Activated effector memory CD4-positive, alpha-beta T cell treated with Interleukin-2 at 50 U/mL for 16 hours (primary cell): ENCODE results near the gene GNG10.
"Not testable (repeated sequence)": the region's sequence is repeated elsewhere in the genome, so short reads cannot be mapped to it uniquely, and the experiment has no call there.

ENCODE experiments used
- DNase-seq: peaks from one replicate; pipeline ENCODE4 v3.0.0-alpha.2; 2020

Gene GNG10

GRCh38 chr9:111657051-111657450 is 4.4 kb upstream of the GNG10 start:
- DNase-seq = no peak

GRCh38 chr9:111658943-111659342 is 2.5 kb upstream of the GNG10 start:
- no peak for DNase-seq

- DNase-seq = no peak
Measured at GRCh38 chr9:111659691-111660090, 1.7 kb upstream of the GNG10 start.

- DNase-seq = peak; percentile 15
Measured at GRCh38 chr9:111661802-111662521, 557 bp downstream of the GNG10 start.

GRCh38 chr9:111662576-111663300 is 1.3 kb downstream of the GNG10 start:
- DNase-seq = peak; percentile 7

- no peak for DNase-seq
Measured at GRCh38 chr9:111663301-111663823, 2.0 kb downstream of the GNG10 start.

- no peak for DNase-seq
Measured at GRCh38 chr9:111668026-111668573, 6.7 kb downstream of the GNG10 start.

GRCh38 chr9:111668601-111669000 is 7.2 kb downstream of the GNG10 start:
- DNase-seq = not testable (repeated sequence)

- DNase-seq = no peak
Measured at GRCh38 chr9:111674319-111674718, 12.9 kb downstream of the GNG10 start.

- no peak for DNase-seq
Measured at GRCh38 chr9:111676116-111676515, 14.7 kb downstream of the GNG10 start.

GRCh38 chr9:111678293-111678692 is 16.9 kb downstream of the GNG10 start:
- no peak for DNase-seq

- DNase-seq = no peak
Measured at GRCh38 chr9:111679199-111679598, 17.8 kb downstream of the GNG10 start.

- no peak for DNase-seq
Measured at GRCh38 chr9:111683392-111683791, 22.0 kb downstream of the GNG10 start.

GRCh38 chr9:111691672-111692329 is 30.4 kb downstream of the GNG10 start:
- DNase-seq = no peak

- no peak for DNase-seq
Measured at GRCh38 chr9:111696796-111697195, 35.4 kb downstream of the GNG10 start.

- no peak for DNase-seq
Measured at GRCh38 chr9:111700776-111701175, 39.4 kb downstream of the GNG10 start.

GRCh38 chr9:111704503-111704902 is 43.1 kb downstream of the GNG10 start:
- no peak for DNase-seq

GRCh38 chr9:111711548-111711947 is 50.1 kb downstream of the GNG10 start:
- DNase-seq = no peak

- no peak for DNase-seq
Measured at GRCh38 chr9:111712369-111712768, 51.0 kb downstream of the GNG10 start.

- no peak for DNase-seq
Measured at GRCh38 chr9:111715471-111715870, 54.1 kb downstream of the GNG10 start.

- DNase-seq = no peak
Measured at GRCh38 chr9:111719541-111719940, 58.1 kb downstream of the GNG10 start.
